Glutamatergic neuron (in vitro differentiated cells): ENCODE measurements around the gene EZH2. TPM values are rescaled to one million over a fixed set of nuclear protein-coding genes. Genes with fewer than 3 reads are reported as not detected.

ENCODE experiments used
- DNase-seq: peaks from one replicate; pipeline ENCODE4 v3.0.0; 2022
- H3K27ac Mint-ChIP-seq: one replicate; pipeline ENCODE4 v1.8.0; 2020; ENCODE audit warnings: mild to moderate bottlenecking, mixed read lengths, inconsistent platforms; ENCODE audit not compliant: unreplicated experiment
- H3K27me3 Mint-ChIP-seq: one replicate; pipeline ENCODE4 v1.8.0; 2020; ENCODE audit warnings: mild to moderate bottlenecking, moderate library complexity, mixed read lengths, inconsistent platforms; ENCODE audit not compliant: unreplicated experiment
- H3K36me3 Mint-ChIP-seq: one replicate; pipeline ENCODE4 v1.8.0; 2020; ENCODE audit warnings: mild to moderate bottlenecking, mixed read lengths, inconsistent platforms; ENCODE audit not compliant: unreplicated experiment
- H3K4me1 Mint-ChIP-seq: one replicate; pipeline ENCODE4 v1.8.0; 2020; ENCODE audit warnings: mild to moderate bottlenecking, low read depth, mixed read lengths, inconsistent platforms; ENCODE audit not compliant: unreplicated experiment
- H3K4me3 Mint-ChIP-seq: one replicate; pipeline ENCODE4 v1.8.0; 2020; ENCODE audit warnings: mild to moderate bottlenecking, mixed read lengths, inconsistent platforms; ENCODE audit not compliant: unreplicated experiment
- H3K9me3 Mint-ChIP-seq: one replicate; pipeline ENCODE4 v1.8.0; 2020; ENCODE audit warnings: mild to moderate bottlenecking, moderate library complexity, mixed read lengths, inconsistent platforms; ENCODE audit not compliant: unreplicated experiment
- total RNA-seq: library from RNA; stranded (reverse); fragmentation: NEBNext Ultra II Directional; extraction: Animal tissue kit (Norgen Biotek cat#: 25700); gene quantifications from one replicate; pipeline ENCODE4 v1.2.1, GENCODE V29; 2021; ENCODE audit not compliant: unreplicated experiment
- TF ChIP-seq, protein P1 (sequence below): fragments of 200-600 bp; sonication (generic); IDR thresholded peaks from one replicate; pipeline ENCODE4 v1.5.0; 2021; ENCODE audit not compliant: partially characterized antibody, unreplicated experiment

Gene EZH2
- total RNA-seq, 1 donor from 2014 or later: 314 TPM

DNA sequence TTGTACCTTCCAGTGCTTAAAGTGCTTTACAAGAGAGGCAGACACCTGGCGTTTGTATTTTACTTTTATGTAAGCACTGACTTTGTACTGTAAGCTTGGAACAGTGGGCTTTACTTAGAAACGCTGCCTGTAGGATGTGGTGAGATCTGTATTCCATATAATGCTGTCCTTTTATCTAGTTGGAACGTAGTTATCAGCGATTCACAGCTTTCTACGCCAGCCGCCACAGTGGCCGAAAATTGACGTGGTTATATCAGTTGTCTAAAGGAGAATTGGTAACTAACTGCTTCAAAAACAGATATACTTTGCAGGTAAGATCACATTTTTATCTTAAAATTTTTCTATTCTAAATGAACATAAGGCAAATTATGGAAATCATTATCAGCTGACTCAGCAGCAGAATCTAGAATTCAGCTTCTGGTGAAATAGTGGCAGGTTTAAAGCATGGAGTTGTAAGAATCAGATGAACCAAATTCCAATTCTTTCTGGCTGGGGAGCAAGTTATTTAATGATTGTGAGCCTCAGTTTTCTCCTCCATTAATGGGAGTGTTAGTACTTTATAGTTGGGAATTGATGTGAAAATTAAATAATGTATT, 93.9 kb downstream of the EZH2 start:
- H3K36me3 Mint-ChIP-seq: peaks cover 10% of the 10 kb centered on the region
- peaks cover 3% of the 10 kb centered on the region for H3K27me3 Mint-ChIP-seq
- peaks cover 3% of the 10 kb centered on the region for H3K4me1 Mint-ChIP-seq
- no peak for DNase-seq
- H3K4me3 Mint-ChIP-seq: no peak overlapping the region
- no peak overlapping the region for H3K27ac Mint-ChIP-seq
- TF ChIP-seq, protein P1, sequence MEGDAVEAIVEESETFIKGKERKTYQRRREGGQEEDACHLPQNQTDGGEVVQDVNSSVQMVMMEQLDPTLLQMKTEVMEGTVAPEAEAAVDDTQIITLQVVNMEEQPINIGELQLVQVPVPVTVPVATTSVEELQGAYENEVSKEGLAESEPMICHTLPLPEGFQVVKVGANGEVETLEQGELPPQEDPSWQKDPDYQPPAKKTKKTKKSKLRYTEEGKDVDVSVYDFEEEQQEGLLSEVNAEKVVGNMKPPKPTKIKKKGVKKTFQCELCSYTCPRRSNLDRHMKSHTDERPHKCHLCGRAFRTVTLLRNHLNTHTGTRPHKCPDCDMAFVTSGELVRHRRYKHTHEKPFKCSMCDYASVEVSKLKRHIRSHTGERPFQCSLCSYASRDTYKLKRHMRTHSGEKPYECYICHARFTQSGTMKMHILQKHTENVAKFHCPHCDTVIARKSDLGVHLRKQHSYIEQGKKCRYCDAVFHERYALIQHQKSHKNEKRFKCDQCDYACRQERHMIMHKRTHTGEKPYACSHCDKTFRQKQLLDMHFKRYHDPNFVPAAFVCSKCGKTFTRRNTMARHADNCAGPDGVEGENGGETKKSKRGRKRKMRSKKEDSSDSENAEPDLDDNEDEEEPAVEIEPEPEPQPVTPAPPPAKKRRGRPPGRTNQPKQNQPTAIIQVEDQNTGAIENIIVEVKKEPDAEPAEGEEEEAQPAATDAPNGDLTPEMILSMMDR: no peak
- peaks cover 3% of the 10 kb centered on the region for H3K9me3 Mint-ChIP-seq

- DNase-seq: no peak
- Mint-ChIP-seq H3K27ac (peak overlapping the region; percentile 41), H3K9me3 (peaks cover 3% of the 10 kb centered on the region), H3K4me3 (no peak overlapping the region), H3K36me3 (peaks cover 5% of the 10 kb centered on the region), H3K4me1 (peaks cover 5% of the 10 kb centered on the region), H3K27me3 (peaks cover 3% of the 10 kb centered on the region)
- TF ChIP-seq, protein P1: no peak
Measured at GRCh38 chr7:148789220-148789619, 94.9 kb downstream of the EZH2 start.

DNA sequence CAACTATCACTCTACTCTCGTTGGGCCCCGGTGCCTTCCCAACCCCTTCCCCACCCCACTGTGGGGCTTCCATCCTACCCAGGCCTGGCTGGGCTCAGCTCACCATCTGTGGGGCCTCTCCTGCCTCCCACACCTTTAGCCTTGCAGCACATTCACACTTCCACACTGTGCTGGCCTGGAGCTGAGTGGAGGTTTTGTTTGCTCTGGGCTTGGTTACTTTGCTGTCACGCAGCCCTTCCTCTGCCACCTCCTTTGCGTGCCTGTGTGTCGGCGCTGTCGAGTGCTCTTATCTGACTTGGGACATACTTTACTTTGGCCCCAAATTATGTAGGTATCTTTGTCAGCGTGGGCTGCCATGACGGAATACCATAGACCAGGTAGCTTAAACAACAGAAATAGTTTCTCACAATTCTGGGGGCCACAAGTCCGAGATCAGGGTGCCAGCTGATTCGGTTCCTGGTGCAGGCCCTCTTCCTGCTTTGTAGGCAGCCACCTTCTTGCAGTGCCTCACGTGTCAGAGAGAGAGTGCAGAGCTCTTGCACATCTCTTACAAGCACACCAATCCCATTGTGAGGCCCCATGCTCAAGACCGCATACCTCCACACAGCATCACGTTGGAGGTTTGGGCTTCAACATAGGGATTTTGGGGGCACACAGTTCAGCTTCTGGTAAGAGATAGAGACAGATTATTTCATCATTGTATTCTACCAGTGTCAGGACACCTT, 96.4 kb downstream of the EZH2 start:
- H3K4me3 Mint-ChIP-seq: no peak overlapping the region
- peaks cover 10% of the 10 kb centered on the region for H3K4me1 Mint-ChIP-seq
- peaks cover 1% of the 10 kb centered on the region for H3K9me3 Mint-ChIP-seq
- peak overlapping the region; percentile 28 for H3K27ac Mint-ChIP-seq
- TF ChIP-seq, protein P1: no peak
- H3K27me3 Mint-ChIP-seq: peaks cover 3% of the 10 kb centered on the region
- H3K36me3 Mint-ChIP-seq: peaks cover 4% of the 10 kb centered on the region
- no peak for DNase-seq

- Mint-ChIP-seq H3K4me1 (peaks cover 13% of the 10 kb centered on the region), H3K27ac (peak overlapping the region; percentile 57), H3K4me3 (no peak overlapping the region), H3K27me3 (no peaks in the 10 kb centered on the region), H3K9me3 (no peaks in the 10 kb centered on the region), H3K36me3 (peaks cover 13% of the 10 kb centered on the region)
- TF ChIP-seq, protein P1: no peak
- no peak for DNase-seq
Measured at GRCh38 chr7:148783801-148784527, 100.1 kb downstream of the EZH2 start.
